VCaP (cell line): ENCODE results near the gene MCM10.

Experiments
- H3K27ac ChIP-seq: fragments of 450-650 bp; 2 replicates; pipeline ENCODE4 v1.5.1; 2017
- TF ChIP-seq, protein P1 (sequence below): fragments of 450-650 bp; conservative IDR thresholded peaks from 2 replicates; pipeline ENCODE4 v1.5.1; 2017; ENCODE audit warnings: mild to moderate bottlenecking, moderate library complexity

Gene MCM10

DNA sequence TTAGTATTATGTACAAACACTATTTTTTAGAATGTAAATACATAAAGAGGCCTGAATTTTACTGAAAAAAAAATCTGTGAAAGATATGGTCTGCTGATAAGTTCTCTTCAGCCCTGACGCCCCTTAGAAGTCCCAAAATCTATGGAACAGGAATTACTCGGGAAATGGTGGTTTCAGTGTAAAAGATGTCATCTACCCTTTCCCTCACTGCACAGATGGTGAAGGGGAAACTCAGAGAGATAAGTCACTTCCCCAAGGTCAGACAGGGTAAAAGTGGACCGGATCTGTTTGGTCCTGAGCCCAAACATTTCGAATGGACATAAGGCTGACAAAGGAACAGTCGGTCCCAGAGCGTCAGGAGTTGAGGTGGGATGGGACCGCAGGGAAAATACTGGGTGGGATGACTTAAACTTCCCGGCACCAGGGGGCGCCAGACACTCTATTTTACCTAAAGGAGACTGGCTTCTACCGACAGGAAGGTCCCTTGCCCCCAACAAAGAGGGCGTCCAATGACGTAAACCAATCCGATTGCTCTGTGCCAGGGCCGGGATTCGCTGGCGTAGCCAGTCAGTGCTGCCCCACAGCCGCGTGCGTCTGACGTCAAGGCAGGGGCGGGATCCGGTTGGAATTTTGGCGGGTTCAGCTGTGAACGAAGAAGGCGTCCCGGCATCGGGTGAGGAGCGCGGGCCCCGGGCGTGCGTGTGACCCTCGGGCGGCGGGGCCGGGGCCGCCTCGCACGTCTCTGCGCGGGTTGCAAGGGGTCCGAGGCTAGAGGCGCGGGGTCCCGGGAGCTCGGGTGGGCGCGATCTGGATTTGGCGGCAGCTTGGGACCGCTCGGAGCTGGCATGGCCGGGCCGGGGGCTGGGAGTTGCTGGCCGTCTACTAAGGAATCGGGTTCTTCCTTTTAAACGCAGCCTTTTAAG, at the start of gene MCM10:
TSS of gene MCM10 (plus strand) at position 625 of the 923 bp plus-strand sequence. CDS start 2,645 bp downstream, outside the sequence.
- peak within 1 kb of the TSS; percentile 62; the same call in 1 of the 2 replicates for H3K27ac ChIP-seq
- TF ChIP-seq, protein P1, sequence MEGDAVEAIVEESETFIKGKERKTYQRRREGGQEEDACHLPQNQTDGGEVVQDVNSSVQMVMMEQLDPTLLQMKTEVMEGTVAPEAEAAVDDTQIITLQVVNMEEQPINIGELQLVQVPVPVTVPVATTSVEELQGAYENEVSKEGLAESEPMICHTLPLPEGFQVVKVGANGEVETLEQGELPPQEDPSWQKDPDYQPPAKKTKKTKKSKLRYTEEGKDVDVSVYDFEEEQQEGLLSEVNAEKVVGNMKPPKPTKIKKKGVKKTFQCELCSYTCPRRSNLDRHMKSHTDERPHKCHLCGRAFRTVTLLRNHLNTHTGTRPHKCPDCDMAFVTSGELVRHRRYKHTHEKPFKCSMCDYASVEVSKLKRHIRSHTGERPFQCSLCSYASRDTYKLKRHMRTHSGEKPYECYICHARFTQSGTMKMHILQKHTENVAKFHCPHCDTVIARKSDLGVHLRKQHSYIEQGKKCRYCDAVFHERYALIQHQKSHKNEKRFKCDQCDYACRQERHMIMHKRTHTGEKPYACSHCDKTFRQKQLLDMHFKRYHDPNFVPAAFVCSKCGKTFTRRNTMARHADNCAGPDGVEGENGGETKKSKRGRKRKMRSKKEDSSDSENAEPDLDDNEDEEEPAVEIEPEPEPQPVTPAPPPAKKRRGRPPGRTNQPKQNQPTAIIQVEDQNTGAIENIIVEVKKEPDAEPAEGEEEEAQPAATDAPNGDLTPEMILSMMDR = peak; percentile 87

DNA sequence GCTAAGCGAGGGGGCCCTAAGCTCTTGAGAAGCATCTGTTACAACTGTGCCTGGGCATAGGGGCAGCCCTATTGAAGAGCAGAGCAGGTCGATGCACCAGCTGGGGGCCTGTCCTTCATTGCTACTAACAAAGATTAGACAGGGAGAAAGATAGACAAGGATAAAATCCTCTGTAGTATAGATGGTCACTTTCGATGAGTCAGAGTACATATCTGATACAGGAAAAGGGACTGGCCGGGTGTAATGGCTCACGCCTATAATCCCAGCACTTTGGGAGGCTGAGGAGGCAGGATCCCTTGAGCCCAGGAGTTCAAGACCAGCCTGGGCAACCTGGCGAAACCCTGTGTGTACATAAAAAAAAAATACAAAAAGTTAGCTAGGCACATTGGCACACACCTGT, 47.8 kb upstream of the MCM10 start:
- TF ChIP-seq, protein P1 = no peak
- H3K27ac ChIP-seq = no peak overlapping the region

DNA sequence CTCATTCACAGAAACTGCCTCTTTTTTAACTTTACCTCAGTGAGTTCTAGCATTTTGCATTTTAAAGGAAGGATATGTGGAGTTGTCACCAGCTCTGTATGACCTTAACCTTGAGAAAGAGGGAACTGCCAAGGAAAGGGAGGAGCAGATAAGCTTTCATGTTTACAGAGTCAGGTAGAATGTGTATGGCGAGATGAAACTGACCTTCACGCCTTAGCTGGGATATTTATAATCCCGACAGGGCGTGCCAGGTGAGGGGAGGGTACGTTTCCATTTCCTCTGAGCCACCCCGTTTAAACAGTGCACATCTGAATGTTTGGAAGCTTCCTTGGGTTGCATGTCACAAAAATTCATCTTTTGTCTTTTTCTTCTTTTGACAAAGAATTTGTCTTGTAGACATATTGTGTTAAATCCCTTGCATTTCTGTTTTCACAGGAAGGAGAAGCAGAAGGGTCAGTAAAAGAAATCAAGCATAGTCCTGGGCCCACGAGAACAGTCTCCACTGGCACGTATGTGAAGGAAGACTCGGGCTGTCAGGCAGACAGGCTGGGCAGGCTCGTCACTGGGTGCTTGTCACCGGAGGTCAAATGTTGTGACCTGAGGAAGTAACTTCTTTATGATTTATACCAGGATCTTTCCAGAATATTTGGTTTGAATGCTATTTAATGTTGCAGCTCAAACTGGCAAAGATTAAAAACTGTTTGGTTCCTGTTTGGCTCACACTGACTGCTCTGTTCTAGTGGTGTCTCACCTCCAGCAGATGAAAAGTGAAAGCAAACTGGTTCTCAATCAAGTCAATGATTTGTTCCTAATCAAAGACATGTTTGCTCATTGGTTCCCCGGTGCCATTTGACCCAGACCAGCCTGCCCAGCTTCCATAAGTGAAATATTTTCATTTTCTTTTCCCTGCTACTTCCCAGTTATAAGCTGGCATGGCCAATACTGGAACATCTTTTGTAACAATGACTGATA, 45.2 kb upstream of the MCM10 start:
- TF ChIP-seq, protein P1 = no peak
- peak overlapping the region; percentile 39; the same call in 1 of the 2 replicates for H3K27ac ChIP-seq

DNA sequence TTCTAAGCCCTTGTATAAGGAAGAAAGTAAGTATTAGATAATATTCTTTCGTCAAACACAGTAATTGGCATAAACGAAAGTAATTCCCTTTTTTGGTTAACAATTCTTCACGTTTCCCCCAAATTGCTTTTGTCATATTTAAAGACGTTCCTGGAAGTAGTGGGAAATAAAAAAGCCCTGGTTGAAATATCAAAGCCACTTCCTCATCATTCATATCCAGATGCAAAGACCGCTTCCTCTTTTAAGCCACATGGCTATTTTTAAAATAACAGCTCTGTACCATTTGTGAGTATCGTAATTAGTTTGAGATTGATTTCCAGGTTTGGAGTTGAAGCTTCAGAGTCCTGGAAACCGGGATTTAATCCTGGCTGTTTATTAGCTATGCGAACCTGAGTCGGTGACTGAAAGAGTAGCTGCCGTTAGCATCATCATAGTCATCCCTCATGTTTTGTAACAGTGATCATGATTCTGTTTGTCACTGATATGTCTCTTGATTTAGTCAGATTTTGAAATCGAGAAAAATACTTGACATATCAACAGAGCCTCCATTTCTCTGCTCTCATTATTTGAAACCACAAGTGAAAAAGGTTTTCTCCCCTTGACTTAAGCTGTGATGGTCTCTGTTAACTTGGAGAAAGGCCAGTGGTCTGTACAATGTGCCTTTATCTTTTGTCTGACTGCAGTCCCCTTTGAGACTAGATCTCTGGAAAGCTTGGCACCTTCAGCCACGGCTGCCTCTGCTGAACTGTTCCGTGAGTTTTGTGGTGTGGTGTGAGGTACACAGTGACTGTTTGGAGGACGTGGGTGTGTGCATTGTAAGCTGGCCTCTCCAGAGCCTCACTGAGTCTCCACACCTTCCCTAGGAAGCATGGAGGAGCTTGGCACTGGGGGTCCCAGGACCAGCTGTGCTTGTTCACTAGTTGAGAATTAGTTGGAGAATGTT, 43.2 kb upstream of the MCM10 start:
- no peak overlapping the region for H3K27ac ChIP-seq
- TF ChIP-seq, protein P1 = no peak

DNA sequence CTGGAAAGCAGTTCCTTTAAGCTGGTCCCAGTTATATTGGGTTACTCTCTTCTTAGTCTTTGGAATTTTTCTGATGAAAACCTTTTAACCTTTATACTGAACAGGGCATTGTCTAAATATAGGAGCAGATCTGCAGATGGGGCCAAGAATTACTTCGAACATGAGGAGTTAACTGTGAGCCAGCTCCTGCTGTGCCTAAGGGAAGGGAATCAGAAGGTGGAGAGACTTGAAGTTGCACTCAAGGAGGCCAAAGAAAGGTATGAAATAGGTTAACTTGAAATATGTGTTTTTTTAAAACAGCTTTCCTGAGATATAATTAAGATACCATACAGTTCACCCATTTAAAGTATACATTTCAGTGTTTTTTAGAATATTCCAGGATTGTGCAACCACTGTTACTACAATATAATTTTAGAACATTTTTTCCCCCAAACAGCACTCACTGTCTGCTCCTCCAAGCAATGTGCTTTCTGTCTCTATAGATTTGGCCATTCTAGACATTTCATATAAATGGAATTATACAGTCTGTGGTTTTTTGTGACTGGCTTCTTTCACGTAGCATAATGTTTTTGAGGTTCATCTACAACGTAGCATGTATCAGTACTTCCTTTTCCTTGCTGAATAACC, 42.5 kb upstream of the MCM10 start:
- TF ChIP-seq, protein P1 = no peak
- H3K27ac ChIP-seq = no peak overlapping the region

DNA sequence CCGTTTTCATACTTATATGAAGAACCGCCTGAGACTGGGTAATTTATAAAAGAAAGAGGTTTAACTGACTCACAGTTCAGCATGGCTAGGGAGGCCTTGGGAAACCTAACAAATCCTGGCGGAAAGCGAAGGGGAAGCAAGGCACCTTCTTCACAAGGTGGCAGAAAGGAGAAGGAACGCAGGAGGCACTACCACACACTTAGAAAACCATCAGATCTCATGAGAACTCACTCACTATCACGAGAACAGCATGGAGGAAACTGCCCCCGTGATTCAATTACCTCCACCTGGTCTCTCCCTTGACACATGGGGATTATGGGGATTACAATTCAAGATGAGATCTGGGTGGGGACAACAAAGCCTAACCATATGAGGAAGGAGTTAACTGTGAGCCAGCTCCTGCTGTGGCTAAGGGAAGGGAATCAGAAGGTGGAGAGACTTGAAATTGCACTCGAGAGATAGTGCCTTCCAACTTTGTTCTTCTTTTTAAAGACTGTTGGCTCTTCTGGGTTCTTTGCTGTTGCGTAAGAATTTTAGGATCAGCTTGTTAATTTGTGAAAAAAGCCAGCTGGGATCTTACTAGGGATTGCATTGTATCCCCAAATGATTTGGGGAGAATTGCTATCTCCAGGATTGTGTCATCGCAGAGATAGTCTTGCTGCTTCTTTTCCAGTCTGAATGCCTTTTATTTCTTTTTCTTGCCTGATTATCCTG, 40.4 kb upstream of the MCM10 start:
- TF ChIP-seq, protein P1 = no peak
- H3K27ac ChIP-seq = no peak overlapping the region
